HCT116 (cell line): ENCODE measurements around the gene AFAP1L1. TPM values are rescaled to one million over a fixed set of nuclear protein-coding genes. Genes with fewer than 3 reads are reported as not detected.

Experiments used
- ELF1 ChIP-seq: IDR thresholded peaks from 2 replicates; pipeline ENCODE4 v1.6.1; 2012; ENCODE audit warnings: low read depth, borderline replicate concordance
- EZH2phosphoT487 ChIP-seq: fragments of 200-600 bp; IDR thresholded peaks from 2 replicates; pipeline ENCODE4 v1.6.1; 2018; ENCODE audit warnings: antibody characterized with exemption, borderline replicate concordance
- SIN3A ChIP-seq: IDR thresholded peaks from 2 replicates; pipeline ENCODE4 v1.6.1; 2012; ENCODE audit warnings: low read depth
- SP1 ChIP-seq: IDR thresholded peaks from 2 replicates; pipeline ENCODE4 v1.6.1; 2012; ENCODE audit warnings: low read depth
- ZFX ChIP-seq: fragments of 450-650 bp; IDR thresholded peaks from 2 replicates; pipeline ENCODE4 v1.6.1; 2017
- total RNA-seq: library from RNA; stranded (reverse); gene quantifications from one replicate; pipeline ENCODE4 v1.2.1, GENCODE V29; 2021; ENCODE audit not compliant: unreplicated experiment
- TF ChIP-seq, protein P1 (sequence below): IDR thresholded peaks from 2 replicates; pipeline ENCODE4 v1.6.1; 2011; ENCODE audit warnings: mild to moderate bottlenecking, low read length, moderate library complexity; ENCODE audit not compliant: insufficient replicate concordance; ENCODE audit errors: extremely low read depth
- TF ChIP-seq, protein P2 (sequence below): IDR thresholded peaks from 2 replicates; pipeline ENCODE4 v1.6.1; 2012; ENCODE audit warnings: low read depth
- TF ChIP-seq, protein P3 (sequence below): IDR thresholded peaks from 2 replicates; pipeline ENCODE4 v1.6.1; 2012

AFAP1L1 gene
- total RNA-seq, 1 experiment from 2014 or later = 4.3 TPM

DNA sequence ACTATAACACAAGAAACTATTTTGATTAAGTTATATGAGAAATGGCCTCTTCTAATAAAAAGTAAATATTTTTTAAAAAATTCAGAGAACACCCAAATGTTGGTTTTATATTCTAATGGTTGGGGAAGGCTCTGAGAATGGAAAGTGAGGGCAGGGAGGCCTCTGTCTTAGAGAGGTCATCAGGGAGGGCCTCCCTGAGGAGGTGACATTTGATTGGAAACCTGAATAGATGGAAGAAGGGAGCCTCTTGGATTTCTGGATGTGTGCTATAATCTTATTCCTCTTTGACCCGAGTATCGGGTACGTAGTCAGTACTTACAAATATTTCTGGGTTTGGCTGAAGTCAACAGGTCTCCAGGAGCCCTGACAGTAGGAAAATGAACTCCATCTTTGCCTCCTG, 47.5 kb downstream of the AFAP1L1 start (continued):
- TF ChIP-seq, protein P1, sequence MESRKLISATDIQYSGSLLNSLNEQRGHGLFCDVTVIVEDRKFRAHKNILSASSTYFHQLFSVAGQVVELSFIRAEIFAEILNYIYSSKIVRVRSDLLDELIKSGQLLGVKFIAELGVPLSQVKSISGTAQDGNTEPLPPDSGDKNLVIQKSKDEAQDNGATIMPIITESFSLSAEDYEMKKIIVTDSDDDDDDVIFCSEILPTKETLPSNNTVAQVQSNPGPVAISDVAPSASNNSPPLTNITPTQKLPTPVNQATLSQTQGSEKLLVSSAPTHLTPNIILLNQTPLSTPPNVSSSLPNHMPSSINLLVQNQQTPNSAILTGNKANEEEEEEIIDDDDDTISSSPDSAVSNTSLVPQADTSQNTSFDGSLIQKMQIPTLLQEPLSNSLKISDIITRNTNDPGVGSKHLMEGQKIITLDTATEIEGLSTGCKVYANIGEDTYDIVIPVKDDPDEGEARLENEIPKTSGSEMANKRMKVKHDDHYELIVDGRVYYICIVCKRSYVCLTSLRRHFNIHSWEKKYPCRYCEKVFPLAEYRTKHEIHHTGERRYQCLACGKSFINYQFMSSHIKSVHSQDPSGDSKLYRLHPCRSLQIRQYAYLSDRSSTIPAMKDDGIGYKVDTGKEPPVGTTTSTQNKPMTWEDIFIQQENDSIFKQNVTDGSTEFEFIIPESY = no peak
- no peak for TF ChIP-seq SIN3A
- TF ChIP-seq, protein P2, sequence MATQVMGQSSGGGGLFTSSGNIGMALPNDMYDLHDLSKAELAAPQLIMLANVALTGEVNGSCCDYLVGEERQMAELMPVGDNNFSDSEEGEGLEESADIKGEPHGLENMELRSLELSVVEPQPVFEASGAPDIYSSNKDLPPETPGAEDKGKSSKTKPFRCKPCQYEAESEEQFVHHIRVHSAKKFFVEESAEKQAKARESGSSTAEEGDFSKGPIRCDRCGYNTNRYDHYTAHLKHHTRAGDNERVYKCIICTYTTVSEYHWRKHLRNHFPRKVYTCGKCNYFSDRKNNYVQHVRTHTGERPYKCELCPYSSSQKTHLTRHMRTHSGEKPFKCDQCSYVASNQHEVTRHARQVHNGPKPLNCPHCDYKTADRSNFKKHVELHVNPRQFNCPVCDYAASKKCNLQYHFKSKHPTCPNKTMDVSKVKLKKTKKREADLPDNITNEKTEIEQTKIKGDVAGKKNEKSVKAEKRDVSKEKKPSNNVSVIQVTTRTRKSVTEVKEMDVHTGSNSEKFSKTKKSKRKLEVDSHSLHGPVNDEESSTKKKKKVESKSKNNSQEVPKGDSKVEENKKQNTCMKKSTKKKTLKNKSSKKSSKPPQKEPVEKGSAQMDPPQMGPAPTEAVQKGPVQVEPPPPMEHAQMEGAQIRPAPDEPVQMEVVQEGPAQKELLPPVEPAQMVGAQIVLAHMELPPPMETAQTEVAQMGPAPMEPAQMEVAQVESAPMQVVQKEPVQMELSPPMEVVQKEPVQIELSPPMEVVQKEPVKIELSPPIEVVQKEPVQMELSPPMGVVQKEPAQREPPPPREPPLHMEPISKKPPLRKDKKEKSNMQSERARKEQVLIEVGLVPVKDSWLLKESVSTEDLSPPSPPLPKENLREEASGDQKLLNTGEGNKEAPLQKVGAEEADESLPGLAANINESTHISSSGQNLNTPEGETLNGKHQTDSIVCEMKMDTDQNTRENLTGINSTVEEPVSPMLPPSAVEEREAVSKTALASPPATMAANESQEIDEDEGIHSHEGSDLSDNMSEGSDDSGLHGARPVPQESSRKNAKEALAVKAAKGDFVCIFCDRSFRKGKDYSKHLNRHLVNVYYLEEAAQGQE = no peak
- no peak for TF ChIP-seq SP1
- TF ChIP-seq ZFX = no peak
- no peak for TF ChIP-seq ELF1
- no peak for TF ChIP-seq EZH2phosphoT487
- TF ChIP-seq, protein P3, sequence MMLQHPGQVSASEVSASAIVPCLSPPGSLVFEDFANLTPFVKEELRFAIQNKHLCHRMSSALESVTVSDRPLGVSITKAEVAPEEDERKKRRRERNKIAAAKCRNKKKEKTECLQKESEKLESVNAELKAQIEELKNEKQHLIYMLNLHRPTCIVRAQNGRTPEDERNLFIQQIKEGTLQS = no peak
